ENCODE results near the gene SPATA46. TPM values are rescaled to one million over a fixed set of nuclear protein-coding genes. Genes with fewer than 3 reads are reported as not detected.

Gene SPATA46
- total and polyA plus RNA-seq, 9 of the 15 experiments (the other 6 are each of a cell fraction or from before 2014, with no cell fraction given) = 0.04 to 0.11 TPM; not detected in 7

DNA sequence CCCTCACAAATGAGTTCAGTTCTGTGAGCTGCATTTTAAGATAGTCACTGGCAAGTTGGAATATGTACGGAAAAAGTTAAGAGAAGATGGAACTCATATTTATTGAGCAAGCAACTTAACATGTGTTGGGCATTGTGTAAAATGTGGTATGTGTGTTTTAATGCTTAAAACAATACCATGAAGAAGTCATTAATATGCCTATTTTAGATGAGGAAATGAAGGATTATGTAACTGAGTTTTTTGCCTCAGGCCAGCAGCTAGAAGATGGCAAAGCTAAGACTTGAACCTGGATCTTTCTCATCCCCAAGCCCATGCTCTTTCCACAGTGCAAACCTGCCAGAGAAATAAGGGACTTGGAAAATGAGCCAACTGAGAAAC is 48.9 kb downstream of the SPATA46 start:
- Histone ChIP-seq H3K9me3 (replicated peaks; ENCODE audit: control insufficient read depth, insufficient read depth, low read depth, low read length) (no peaks in the 10 kb centered on the region), H3K9me1 (ENCODE audit: control insufficient read depth, insufficient read depth, low read length) (no peaks in the 10 kb centered on the region), H3K79me2 (ENCODE audit: control insufficient read depth, insufficient read depth, low read length) (no peaks in the 10 kb centered on the region), H3K27ac (ENCODE audit: extremely low read depth, low read depth, low read length) (no peak overlapping the region), H3K4me3 (no peak overlapping the region), H3K36me3 (ENCODE audit: control insufficient read depth, insufficient read depth, low read length) (no peaks in the 10 kb centered on the region), H3K27me3 (ENCODE audit: control insufficient read depth in 2 of 2, insufficient read depth in 2 of 2, low read length in 2 of 2) (peaks cover 13 to 18% of the 10 kb centered on the region in 2 experiments; a peak in 3 of 5 replicates), H3K4me2 (ENCODE audit: insufficient read depth, low read length) (no peak overlapping the region), H2AFZ (ENCODE audit: low read depth, low read length) (no peak overlapping the region), H3K4me1 (replicated peaks in 1 of 2; ENCODE audit: control insufficient read depth in 2 of 2, insufficient read depth in 2 of 2, low read length in 2 of 2) (no peaks in the 10 kb centered on the region), H4K20me1 (replicated peaks; ENCODE audit: control insufficient read depth, insufficient read depth, low read length) (no peaks in the 10 kb centered on the region), H3K9ac (ENCODE audit: insufficient read depth in 1 of 2, low read depth in 2 of 2, low read length in 2 of 2) (no peak overlapping the region)
- BruUV-seq (replicated peaks) = no TSS peak
- in situ Hi-C loops (cut with MboI) (no loop called here), intact Hi-C loops (cut with micrococcal nuclease) (no loop called here)
- DNase-seq (ENCODE audit: extremely low read depth in 1 of 4, low spot score in 3 of 4) (no peak), FAIRE-seq (no peak), ATAC-seq (no peak)
- no peak for TF ChIP-seq CREB1 (IDR thresholded peaks at IDR 0.05)
- TF ChIP-seq CREB1 (CRISPR knock-in tag; IDR thresholded peaks at IDR 0.05) = no peak
- no peak for TF ChIP-seq SRSF1 (IDR thresholded peaks at IDR 0.05; ENCODE audit: low read depth, low read length)
- no peak for TF ChIP-seq TCF7 (IDR thresholded peaks at IDR 0.05; ENCODE audit: borderline replicate concordance)
- TF ChIP-seq BHLHE40 (IDR thresholded peaks at IDR 0.05; ENCODE audit: low read length) = no peak
- TF ChIP-seq, protein P1, sequence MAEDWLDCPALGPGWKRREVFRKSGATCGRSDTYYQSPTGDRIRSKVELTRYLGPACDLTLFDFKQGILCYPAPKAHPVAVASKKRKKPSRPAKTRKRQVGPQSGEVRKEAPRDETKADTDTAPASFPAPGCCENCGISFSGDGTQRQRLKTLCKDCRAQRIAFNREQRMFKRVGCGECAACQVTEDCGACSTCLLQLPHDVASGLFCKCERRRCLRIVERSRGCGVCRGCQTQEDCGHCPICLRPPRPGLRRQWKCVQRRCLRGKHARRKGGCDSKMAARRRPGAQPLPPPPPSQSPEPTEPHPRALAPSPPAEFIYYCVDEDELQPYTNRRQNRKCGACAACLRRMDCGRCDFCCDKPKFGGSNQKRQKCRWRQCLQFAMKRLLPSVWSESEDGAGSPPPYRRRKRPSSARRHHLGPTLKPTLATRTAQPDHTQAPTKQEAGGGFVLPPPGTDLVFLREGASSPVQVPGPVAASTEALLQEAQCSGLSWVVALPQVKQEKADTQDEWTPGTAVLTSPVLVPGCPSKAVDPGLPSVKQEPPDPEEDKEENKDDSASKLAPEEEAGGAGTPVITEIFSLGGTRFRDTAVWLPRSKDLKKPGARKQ (CRISPR knock-in tag; IDR thresholded peaks at IDR 0.05) = no peak
- ChIA-PET POLR2A (interaction anchor here (0.8 kb wide), 1 partner anchor 11 kb away, joined by 3 read pairs; no protein-coding TSS in a partner anchor), CTCF (ENCODE audit: low intra/inter-chr PET ratio) (no interaction called here)
- 27% methylated on average over 1 of the region's 1 CpG for WGBS (ENCODE audit: insufficient coverage, low coverage, missing lambda C conversion rate)
